Parathyroid adenoma (tissue), 2 donors: ENCODE measurements around the gene NFKBIL1.

Source experiments
- H2AFZ ChIP-seq: fragments of 300-600 bp; sonication (generic); one replicate; pipeline ENCODE4 v1.7.0; 2017; ENCODE audit warnings: antibody characterized with exemption, mild to moderate bottlenecking
- H3K27ac ChIP-seq: fragments of 300-600 bp; sonication (generic); one replicate; pipeline ENCODE4 v1.7.0; 2017
- H3K27me3 ChIP-seq: fragments of 300-600 bp; sonication (generic); one replicate; pipeline ENCODE4 v1.7.0; 2017; ENCODE audit warnings: low read length; ENCODE audit not compliant: control insufficient read depth, insufficient read depth
- H3K36me3 ChIP-seq: fragments of 300-600 bp; sonication (generic); one replicate; pipeline ENCODE4 v1.7.0; 2017; ENCODE audit warnings: low read length; ENCODE audit not compliant: control insufficient read depth, insufficient read depth
- H3K4me1 ChIP-seq: fragments of 300-600 bp; sonication (generic); one replicate; pipeline ENCODE4 v1.7.0; 2017; ENCODE audit warnings: control low read depth
- H3K4me2 ChIP-seq: fragments of 300-600 bp; sonication (generic); one replicate; pipeline ENCODE4 v1.7.0; 2017; ENCODE audit warnings: low read length
- H3K4me3 ChIP-seq: fragments of 300-600 bp; sonication (generic); one replicate; pipeline ENCODE4 v1.7.0; 2017; ENCODE audit warnings: low read depth, low read length
- H3K79me2 ChIP-seq: fragments of 300-600 bp; sonication (generic); one replicate; pipeline ENCODE4 v1.7.0; 2017; ENCODE audit warnings: control low read depth
- H3K9ac ChIP-seq: fragments of 300-600 bp; sonication (generic); one replicate; pipeline ENCODE4 v1.7.0; 2017; ENCODE audit warnings: mild to moderate bottlenecking
- H3K9me3 ChIP-seq: fragments of 300-600 bp; sonication (generic); one replicate; pipeline ENCODE4 v1.7.0; 2017; ENCODE audit warnings: low read length; ENCODE audit not compliant: control insufficient read depth
- CTCF ChIP-seq: fragments of 300-600 bp; sonication (generic); IDR thresholded peaks from one replicate; pipeline ENCODE4 v1.7.0; 2017; ENCODE audit warnings: antibody characterized with exemption, mild to moderate bottlenecking
- donor health status: primary hyperparathyroidism.

The NFKBIL1 gene

GRCh38 chr6:31579119-31579505, 31.7 kb downstream of the NFKBIL1 start:
- Histone ChIP-seq H3K4me1 (no peaks in the 10 kb centered on the region), H3K36me3 (no peaks in the 10 kb centered on the region), H3K4me2 (no peak overlapping the region), H3K79me2 (no peaks in the 10 kb centered on the region), H3K9ac (no peak overlapping the region), H3K4me3 (no peak overlapping the region), H3K27ac (no peak overlapping the region), H2AFZ (no peak overlapping the region), H3K27me3 (no peaks in the 10 kb centered on the region), H3K9me3 (no peaks in the 10 kb centered on the region)
- TF ChIP-seq CTCF: no peak

- Histone ChIP-seq H3K27me3 (no peaks in the 10 kb centered on the region), H3K79me2 (no peaks in the 10 kb centered on the region), H3K4me3 (no peak overlapping the region), H3K9me3 (no peaks in the 10 kb centered on the region), H3K9ac (no peak overlapping the region), H3K27ac (no peak overlapping the region), H3K36me3 (no peaks in the 10 kb centered on the region), H3K4me2 (no peak overlapping the region), H2AFZ (no peak overlapping the region), H3K4me1 (no peaks in the 10 kb centered on the region)
- no peak for TF ChIP-seq CTCF
Observed at GRCh38 chr6:31579546-31580437, 32.4 kb downstream of the NFKBIL1 start.

GRCh38 chr6:31580438-31580740, 33.0 kb downstream of the NFKBIL1 start:
- H2AFZ ChIP-seq: peak overlapping the region; percentile 99
- no peaks in the 10 kb centered on the region for H3K27me3 ChIP-seq
- no peaks in the 10 kb centered on the region for H3K4me1 ChIP-seq
- H3K4me2 ChIP-seq: peak overlapping the region; percentile 84
- H3K9ac ChIP-seq: no peak overlapping the region
- H3K79me2 ChIP-seq: no peaks in the 10 kb centered on the region
- H3K36me3 ChIP-seq: no peaks in the 10 kb centered on the region
- H3K27ac ChIP-seq: no peak overlapping the region
- H3K9me3 ChIP-seq: no peaks in the 10 kb centered on the region
- TF ChIP-seq CTCF: no peak
- H3K4me3 ChIP-seq: peak overlapping the region; percentile 85

GRCh38 chr6:31580807-31581433, 33.5 kb downstream of the NFKBIL1 start:
- Histone ChIP-seq H3K36me3 (no peaks in the 10 kb centered on the region), H2AFZ (peak overlapping the region; percentile 99), H3K4me2 (peak overlapping the region; percentile 84), H3K4me1 (no peaks in the 10 kb centered on the region), H3K4me3 (peak overlapping the region; percentile 85), H3K9ac (peak overlapping the region; percentile 68), H3K79me2 (no peaks in the 10 kb centered on the region), H3K9me3 (no peaks in the 10 kb centered on the region), H3K27me3 (no peaks in the 10 kb centered on the region), H3K27ac (peak overlapping the region; percentile 60)
- TF ChIP-seq CTCF: peak; percentile 99
